ENCODE results near the gene GRAMD2B.

- TF ChIP-seq EZH2phosphoT487 (IDR thresholded peaks at IDR 0.05; ENCODE audit: low read length) (no peak), EZH2 (optimal IDR thresholded peaks at IDR 0.05; ENCODE audit: low read depth, low read length) (no peak), CTCF (IDR thresholded peaks at IDR 0.05; ENCODE audit: low read length) (no peak)
Measured at GRCh38 chr5:126403876-126404275, 19.3 kb upstream of the GRAMD2B start.
